Anterior cingulate cortex (tissue), 58 donors: ENCODE data around the gene PRPF40B.
"Not testable (repeated sequence)": the region's sequence is repeated elsewhere in the genome, so short reads cannot be mapped to it uniquely, and the experiment has no call there.

Experiments used
- DNase-seq, 58 donors: peaks; one replicate each; lab custom pipeline; 2025; lab: John Stamatoyannopoulos, UW

Gene PRPF40B

DNA sequence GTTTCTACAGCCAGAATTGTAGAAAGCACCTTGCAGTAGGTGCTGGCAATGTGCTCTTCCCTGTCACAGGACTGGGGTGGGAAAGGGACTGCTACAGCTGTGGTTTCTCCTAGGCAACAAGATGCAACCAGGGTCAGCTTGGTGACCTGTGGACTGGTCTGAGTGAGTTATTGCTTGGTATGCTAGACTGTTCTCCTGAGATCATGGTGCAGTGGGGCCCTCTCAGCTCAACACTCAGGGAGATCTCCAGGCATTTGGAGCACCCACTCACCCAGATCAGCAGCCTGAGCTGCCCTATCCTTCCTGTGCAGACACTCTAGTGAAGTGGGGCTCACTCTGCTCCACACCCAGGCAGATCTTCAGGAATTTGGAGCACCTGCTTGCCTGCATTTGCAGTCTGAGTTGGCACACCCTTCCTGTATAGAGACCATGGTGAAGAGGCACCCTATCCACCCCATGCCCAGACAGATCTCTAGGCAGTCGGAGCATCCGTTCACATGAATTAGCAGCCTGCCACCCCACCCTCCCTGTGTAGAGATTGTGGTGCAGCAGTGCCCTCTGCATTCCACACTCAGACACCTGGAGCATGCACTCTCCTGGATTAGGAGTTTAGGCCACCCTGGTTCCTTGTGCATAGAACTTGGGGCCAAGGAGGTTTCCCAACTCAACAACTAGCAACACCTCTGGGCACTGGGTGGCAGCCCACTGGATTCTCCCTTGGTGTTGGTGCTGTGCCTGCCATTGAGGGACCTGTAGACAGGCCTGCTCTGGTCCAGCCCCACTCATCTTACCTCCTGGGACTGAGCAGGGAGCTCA is 14.1 kb upstream of the PRPF40B start:
- no peak for DNase-seq

DNA sequence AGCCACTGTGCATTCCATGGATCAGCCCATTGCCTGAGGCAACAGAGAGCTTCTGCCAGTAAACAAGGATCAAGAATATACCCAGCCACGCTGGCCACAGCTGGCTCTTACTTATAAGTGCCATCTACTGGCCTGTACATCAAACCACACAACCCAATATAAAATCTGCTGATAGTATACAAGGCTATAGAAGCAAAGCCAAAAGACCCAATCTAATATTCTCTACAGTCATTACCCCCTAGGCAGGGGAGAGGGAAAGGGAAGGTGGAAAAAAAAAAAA is 13.5 kb upstream of the PRPF40B start:
- no peak for DNase-seq

DNA sequence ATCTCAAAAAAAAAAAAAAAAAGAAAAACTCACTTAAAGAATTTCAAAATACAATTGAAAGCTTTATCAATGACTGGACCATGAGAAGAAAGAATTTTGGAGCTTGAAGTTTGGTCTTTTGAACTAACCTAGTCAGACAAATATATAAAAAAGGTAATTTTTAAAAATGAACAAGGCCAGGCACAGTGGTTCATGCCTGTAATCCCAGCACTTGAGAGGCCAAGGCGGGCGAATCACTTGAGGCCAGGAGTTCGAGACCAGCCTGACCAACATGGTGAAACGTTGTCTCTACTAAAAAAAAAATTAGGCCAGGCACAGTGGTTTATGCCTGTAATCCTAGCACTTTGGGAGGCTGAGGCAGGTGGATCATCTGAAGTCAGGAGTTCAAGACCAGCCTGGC is 12.6 kb upstream of the PRPF40B start:
- not testable (repeated sequence) for DNase-seq

DNA sequence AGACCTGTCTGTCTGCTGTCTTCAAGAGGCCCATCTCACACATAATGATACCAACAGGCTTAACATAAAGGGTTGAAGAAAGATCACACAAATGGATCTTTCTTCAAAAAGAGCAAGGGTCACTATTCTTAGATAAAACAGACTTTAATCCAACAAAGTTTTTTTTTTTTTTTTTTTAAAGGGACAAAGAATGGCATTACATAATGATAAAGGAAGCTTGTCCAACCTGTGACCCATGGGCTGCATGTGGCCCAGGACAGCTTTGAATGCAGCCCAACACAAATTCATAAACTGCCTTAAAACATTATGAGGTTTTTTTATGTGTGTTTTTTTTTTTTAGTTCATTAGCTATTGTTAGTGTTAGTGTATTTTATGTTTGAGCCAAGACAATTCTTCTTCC is 11.2 kb upstream of the PRPF40B start:
- no peak for DNase-seq

DNA sequence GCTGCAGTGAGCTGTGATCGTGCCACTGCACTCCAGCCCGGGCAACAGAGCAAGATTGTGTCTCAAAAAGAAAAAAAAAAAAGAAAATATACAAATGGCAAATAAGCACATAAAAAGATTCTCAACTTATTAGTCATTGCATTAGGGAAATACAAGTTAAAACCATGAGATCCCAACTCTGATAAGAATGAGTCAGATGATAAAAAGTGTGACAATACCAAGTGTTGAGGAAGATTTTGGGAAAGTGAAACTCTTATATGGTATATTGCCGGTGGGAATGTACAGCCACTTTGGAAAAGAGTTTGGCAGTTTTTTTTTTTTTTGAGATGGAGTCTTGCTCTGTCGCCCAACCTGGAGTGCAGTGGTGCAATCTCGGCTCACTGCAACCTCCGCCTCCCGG is 7.6 kb upstream of the PRPF40B start:
- no peak for DNase-seq

DNA sequence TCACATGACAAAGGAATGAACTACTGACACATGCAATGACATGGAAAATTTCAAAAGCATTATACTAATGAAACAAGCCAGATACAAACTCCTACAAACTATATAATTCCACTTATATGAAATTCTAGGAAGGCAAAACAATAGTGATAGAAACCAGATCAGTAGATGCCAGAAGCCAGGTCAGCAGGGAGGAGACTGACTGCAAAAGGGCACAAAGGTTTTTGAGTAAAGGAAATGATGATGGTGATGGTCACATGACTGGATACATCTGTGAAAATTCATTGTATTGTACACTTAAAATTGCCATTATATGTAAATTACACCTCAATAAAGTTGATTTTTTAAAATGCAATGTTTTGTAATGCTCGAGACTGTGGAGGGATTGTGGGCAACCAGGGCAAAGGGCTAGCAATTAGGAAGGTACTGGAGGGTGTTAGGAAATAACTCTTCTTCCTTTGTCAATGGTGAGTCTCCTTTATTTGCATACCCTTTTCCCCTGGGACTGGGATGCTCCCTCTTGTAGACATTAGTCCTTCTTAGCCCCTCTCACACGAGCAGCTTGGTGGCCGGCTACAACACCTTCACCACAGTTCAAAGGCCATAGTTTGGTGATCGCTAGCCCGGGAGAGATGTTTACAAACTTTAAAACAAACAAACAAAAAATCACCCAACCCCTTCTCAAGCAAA is 6.7 kb upstream of the PRPF40B start:
- DNase-seq, result no peak

DNA sequence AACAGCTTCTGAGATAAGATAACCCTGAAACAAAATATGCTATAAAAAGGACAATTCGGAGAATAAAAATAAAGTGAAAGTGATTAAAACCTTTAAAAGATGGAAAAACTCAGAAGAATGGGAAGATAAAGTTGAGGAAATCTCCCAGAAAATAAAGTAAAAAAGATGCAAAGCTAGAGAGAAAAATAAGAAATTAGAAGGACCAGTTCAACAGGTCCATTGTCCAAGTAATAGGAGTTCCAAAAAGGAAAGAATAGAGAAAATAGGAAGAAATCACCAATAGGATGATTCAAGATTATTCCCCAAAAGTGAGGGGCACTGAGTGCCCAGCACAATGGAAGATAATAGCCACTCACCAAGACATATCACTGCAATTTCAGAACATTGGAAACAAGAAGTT is 4.8 kb upstream of the PRPF40B start:
- DNase-seq, result no peak

DNA sequence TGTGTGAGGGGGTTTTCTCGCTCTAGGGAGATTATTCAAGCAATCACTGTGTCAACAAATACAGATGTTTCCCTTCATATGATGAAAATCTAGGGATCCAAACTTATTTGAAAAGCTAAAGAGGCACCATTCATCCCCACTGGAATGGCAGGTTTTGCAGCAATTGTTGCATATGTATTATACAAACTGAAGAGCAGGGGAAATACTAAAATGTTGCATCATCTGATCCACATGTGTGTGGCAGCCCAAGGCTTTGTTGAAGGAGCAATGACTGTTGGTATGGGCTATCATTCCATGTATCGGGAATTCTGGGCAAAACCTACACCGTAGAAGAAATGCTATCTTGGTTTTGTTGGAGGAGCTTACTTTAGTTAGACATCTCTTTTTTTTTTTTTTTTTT is 4.1 kb upstream of the PRPF40B start:
- DNase-seq, result no peak

DNA sequence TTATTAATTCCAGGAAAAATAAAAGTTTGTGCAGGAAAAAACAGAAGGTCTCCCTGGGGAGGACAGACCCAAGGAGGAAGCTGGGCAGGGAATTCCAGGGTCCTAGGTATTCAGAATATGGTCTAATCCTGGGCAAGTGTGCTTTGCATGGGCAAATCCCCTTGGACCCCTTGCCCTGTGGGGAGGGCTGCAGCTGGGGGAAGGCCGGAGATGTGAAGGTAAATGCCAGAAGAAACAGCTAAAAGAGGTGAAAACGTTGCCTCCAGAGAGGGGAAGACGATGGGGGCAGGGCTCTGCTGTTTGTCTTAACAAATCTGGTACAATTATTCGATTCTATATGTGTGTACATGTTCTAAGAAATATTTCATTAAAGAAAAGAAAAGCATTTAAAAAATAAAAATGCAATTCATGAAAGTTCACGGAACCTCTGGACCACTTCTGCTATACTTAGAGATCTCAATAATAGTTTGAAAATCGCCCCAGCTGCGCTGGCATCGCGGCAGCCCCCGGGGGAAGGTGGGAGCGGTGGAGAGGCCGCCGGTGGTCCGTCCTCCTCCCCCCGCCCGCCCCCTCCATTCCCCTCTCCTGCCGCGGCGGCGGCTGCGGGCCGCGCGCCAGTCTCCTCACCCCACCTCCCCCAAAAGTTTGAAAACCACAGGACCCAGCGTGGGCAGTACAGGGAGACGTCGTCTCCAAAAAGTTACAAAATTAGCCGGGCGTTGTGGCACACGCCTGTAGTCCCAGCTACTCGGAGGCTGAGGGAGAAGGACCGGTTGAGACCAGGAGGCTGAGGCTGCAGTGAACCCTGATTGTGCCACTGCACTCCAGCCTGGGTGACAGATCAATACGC is 1.5 kb upstream of the PRPF40B start:
- DNase-seq, result no peak

DNA sequence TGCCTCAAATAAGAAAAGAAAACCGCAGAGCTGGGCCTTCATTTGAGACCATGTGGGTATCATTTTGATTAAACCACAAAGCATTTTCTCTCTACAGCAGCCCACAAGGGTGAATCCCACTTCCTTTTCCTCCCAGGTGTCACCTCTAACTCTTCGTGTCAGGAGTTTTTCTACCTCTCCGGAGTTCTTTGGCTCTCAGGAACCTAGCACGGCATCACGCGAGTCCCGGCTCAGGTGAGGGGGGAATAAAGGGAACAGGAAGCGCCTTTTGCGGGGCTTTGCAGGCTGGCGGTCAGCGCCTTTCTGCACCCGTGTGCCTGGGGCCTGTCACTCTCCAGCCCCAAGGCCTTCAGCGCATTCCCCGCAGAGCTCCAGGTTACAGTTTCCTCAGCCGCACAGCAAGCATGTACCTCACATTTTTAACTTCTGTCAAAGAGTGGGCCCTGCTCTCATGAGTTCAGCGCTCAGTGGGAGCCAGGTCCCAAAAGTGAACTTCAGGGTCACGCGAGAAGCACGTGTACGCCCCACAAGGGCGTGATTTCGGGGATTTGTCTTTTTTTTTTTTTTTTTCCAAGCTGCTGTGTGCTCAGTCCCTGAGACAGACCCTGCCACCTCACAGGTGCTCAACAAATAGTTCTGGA is 740 bp upstream of the PRPF40B start:
- DNase-seq, result peak in 1 of 58 donors; percentile 55

DNA sequence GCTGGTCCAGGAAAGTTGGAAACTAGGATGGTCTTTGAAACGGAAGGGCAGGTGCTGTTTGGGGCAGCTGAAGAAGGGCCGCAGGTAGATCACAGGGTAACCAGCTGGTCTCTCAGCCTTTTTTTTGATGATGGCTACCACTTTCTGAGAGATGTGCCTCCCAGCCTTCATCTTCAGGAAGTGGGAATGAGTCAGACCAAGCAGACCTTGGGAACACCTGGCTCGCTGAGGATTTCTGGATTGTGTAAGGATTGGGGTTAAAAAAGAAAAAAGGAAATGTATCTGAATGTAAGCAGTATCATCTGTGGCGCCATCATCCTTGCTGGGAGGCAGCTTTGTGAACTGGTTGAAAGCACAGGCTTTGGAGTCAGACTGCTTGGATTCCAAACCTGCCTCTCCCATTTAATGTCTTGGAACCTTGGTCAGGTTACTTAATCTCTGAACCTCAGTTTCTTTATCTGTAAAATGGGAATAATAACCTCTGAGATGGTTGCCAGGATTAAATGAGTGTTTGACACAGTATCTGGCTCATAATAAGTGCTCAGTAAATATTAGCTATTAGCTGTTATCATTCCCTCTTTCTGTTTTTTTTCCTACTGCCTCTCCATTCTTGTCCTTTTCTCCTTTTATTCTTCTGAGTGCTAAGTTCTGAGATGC is 1.7 kb downstream of the PRPF40B start:
- DNase-seq, result no peak

DNA sequence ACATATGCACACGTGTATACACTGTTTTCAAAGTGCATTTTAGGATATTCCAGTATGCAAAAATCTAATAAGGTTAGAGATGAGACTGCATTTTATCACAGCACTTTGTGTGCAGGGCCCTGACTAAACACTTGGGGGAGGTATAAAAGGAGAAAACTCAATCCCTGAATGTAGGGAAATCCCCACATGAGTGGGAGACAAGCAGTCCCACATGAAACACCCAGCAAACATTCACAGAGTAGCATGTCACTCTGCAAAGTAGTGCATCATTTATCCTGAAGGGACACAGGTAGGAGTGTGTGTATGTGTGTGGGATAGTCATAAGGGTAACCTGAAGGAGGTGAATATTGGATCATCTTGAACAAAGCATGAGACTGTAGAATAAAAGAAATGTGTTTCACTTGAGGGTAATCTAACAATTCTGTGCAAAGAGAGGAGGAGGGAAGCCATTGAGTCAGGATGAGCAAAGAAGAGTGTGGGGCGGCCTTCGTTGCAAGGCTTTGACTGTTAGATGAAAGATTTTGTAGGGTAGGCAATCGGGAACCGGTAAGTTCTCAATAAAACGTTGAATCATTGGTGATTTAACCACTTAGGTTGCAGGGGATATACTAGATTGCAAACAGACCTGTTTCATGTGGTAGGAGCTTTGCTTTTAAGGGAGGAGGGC is 2.9 kb downstream of the PRPF40B start:
- no peak for DNase-seq

DNA sequence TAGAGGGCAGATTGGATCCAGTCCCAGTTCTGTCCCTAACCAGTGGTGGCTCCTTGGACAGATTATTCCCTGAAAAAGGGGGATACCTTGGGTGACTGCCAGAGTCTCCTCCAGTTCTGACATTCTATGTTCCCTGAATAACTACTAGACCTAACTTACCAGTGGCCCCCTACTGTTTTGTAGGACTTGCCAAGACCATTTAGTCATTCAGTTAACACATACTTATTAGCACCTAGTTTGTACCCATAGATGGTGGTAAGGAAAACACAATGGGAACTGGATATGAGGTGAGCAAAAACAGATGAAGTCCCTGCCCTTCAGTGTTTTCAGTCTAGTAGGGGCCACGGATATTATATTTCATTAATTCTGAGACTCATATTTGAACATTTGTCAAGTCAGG is 3.5 kb downstream of the PRPF40B start:
- DNase-seq, result no peak

DNA sequence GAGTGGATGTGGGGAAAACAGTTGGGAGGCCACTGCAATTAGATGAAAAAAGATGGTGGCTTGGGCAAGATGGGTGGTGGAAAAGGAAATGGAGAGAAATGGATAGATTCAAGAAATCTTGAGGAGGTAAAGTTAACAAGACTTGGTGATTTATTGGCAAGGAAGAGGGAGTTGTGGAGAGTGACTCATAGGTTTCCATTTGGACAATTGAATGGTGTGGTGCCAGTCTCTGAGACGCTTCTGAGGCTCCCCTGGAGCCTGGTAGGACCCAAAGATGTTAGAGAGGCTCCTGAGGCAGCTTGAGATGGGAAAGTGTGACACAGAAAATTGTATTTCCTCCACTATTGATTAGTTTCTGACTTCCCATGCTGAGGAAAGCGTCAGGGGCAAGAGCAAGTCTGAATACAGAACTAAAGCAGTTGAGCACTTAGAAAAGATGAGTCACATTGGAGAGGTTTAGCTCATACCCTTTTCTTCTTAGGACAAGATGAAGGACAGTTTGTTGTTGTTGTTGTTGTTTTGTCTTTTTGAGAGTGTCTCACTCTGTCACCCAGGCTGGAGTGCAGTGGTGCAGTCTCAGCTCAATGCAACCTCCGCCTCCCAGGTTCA is 4.5 kb downstream of the PRPF40B start:
- no peak for DNase-seq

DNA sequence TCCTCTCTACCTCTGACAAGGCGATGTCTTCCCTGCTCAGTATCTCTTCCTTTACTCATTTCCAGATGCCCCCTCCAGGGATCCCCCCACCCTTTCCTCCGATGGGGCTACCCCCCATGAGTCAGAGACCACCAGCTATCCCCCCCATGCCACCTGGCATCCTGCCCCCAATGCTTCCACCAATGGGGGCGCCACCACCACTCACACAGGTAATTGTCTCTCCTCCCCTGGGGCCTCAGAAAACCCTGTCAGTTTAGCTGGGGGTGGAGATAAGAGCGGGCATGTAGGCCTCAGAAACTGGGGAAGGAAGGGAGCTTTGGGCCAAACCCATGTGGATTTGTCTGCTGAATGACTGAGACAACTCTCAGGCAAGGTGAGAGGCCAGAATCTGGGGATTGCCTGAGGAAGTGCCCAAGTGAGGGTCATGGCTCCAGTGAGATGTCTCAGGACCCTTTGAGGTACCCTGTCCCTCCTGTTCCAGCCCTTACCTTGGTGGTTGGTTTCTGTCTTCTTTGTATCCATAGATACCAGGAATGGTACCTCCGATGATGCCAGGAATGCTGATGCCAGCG is 8.1 kb downstream of the PRPF40B start:
- no peak for DNase-seq

DNA sequence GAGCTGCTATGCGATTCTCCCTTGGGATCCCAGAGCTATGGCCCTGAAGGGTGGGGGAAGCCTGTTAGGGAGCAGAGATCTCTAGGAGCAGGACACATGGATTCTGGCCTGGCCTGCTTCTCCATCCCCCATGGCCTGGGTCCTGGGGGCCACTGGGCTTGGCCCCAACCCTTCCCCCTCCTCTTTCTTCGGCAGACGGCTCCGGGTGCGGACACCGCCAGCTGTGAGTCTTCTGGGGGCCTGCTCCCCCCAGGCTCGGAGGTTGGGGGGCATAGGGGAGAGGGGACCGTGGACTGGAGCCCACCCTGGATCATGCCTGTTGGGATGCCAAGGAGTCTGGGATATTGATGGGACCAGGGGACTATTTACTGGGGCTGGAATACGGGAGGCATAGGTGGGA is 9.0 kb downstream of the PRPF40B start:
- DNase-seq, result no peak

DNA sequence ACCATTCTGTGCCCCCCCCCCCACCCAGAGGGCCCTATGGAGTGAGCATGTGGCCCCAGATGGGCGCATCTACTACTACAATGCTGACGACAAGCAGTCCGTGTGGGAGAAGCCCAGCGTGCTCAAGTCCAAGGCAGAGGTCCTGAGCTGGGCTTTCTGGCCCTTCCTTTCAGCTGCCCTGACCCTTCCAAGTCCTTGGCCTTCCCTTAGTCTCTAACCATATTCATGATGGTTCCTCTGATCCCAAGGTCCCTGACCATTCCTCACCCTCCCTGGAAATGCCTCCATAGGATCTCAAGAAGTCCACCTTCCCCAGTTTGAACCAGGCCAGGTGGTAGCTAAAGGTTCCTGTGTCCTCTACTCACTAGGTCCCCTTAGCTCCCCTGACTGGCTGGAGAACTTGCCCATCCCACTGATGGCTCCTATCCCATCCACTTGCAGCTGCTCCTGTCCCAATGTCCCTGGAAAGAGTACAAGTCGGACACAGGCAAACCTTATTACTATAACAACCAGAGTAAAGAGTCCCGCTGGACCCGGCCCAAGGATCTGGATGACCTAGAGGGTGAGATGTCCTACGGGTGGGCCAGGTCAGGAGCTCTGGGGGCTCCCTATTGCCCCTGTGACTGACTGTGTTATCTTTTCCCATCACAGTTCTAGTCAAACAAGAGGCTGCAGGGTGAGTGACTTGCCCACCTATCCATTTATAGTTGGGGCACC is 9.8 kb downstream of the PRPF40B start:
- DNase-seq, result no peak

DNA sequence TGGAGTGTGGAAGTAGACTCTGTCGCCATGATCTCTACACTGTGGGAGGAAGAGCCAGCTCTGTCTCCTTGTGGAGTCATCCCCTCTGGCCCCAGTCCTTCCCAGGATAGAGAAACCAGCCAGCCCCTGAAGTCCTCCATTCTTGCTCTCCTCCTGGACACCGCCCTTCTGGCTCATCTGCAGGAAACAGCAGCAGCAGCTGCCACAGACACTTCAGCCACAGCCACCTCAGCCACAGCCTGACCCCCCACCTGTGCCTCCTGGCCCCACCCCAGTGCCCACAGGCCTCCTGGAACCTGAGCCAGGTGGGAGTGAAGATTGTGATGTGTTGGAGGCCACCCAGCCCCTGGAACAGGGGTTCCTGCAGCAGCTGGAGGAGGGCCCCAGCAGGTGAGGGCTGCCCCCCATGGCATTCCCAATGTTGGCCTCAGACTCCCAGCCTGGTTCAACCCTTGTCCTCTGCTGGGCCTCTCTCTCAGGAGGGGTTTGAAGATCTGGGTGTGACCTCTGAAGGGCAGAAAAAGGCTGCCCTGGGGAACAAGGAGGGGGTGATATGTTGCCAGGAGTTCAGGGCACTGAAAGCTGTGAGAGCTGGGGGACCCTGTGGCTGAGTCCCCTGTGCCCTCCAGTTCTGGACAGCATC is 10.5 kb downstream of the PRPF40B start:
- DNase-seq, result no peak
